ENCODE data around the gene STPG3. TPM values are rescaled to one million over a fixed set of nuclear protein-coding genes. Genes with fewer than 3 reads are reported as not detected.
"Not testable (repeated sequence)": the region's sequence is repeated elsewhere in the genome, so short reads cannot be mapped to it uniquely, and the experiment has no call there.

The STPG3 gene
- total RNA-seq, 1 donor: not detected

- DNase-seq (ENCODE audit: low read depth): peak; percentile 36
- TF ChIP-seq, protein P1, sequence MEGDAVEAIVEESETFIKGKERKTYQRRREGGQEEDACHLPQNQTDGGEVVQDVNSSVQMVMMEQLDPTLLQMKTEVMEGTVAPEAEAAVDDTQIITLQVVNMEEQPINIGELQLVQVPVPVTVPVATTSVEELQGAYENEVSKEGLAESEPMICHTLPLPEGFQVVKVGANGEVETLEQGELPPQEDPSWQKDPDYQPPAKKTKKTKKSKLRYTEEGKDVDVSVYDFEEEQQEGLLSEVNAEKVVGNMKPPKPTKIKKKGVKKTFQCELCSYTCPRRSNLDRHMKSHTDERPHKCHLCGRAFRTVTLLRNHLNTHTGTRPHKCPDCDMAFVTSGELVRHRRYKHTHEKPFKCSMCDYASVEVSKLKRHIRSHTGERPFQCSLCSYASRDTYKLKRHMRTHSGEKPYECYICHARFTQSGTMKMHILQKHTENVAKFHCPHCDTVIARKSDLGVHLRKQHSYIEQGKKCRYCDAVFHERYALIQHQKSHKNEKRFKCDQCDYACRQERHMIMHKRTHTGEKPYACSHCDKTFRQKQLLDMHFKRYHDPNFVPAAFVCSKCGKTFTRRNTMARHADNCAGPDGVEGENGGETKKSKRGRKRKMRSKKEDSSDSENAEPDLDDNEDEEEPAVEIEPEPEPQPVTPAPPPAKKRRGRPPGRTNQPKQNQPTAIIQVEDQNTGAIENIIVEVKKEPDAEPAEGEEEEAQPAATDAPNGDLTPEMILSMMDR (IDR thresholded peaks at IDR 0.05; ENCODE audit: insufficient read depth, low read depth, low read length): no peak
- H3K4me3 ChIP-seq (ENCODE audit: low read depth, low read length): peak overlapping the region; percentile 94
Measured at GRCh38 chr9:137255448-137256114, 4.5 kb downstream of the STPG3 start.

DNA sequence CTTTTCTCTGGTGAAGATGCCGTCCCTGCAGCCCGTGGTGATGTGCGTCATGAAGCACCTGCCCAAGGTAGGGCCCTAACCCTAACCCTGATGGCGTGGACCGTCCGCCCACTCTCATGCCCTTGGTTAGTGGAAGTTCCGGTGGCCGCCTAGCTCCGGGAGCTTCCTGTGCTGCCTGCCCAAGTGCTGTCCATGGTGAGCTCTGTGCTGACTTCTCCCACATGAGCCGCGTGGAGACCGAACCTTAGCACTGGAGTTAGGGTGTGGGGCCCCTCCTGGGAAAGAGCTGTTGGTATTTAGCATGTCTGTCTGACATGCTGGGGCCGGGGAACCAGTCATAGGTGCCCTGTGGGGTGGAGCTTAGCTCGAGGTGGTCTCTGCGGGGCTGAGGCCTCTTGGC is 5.3 kb downstream of the STPG3 start:
- H3K4me3 ChIP-seq (ENCODE audit: low read depth, low read length): peak overlapping the region; percentile 94
- TF ChIP-seq, protein P1 (IDR thresholded peaks at IDR 0.05; ENCODE audit: insufficient read depth, low read depth, low read length): no peak
- DNase-seq (ENCODE audit: low read depth): no peak

DNA sequence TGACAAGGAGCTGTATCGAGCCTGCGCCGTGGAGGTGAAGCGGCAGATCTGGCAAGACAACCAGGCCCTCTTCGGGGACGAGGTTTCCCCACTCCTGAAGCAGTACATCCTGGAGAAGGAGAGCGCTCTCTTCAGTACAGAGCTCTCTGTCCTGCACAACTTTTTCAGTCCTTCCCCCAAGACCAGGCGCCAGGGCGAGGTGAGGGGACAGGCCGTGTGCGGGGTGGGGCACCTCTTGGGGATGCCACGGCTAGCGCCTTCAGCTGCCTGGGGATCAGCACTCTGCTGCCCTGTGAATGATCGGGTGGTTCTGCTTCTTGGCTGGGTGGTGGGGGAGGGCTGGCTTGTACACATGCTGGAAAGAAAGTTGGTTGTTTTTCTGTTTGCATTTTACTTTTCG is 5.8 kb downstream of the STPG3 start:
- H3K4me3 ChIP-seq (ENCODE audit: low read depth, low read length): no peak overlapping the region
- TF ChIP-seq, protein P1 (IDR thresholded peaks at IDR 0.05; ENCODE audit: insufficient read depth, low read depth, low read length): no peak

GRCh38 chr9:137262173-137262908 is 11.3 kb downstream of the STPG3 start:
- H3K4me3 ChIP-seq (ENCODE audit: low read depth, low read length): not testable (repeated sequence)
- peak; percentile 56 for DNase-seq (ENCODE audit: low read depth)
- TF ChIP-seq, protein P1 (IDR thresholded peaks at IDR 0.05; ENCODE audit: insufficient read depth, low read depth, low read length): peak; percentile 56

More for the DNA sequence above, 5.8 kb downstream of the STPG3 start:
- DNase-seq (ENCODE audit: low read depth): no peak

- DNase-seq (ENCODE audit: low read depth): no peak
- TF ChIP-seq, protein P1 (IDR thresholded peaks at IDR 0.05; ENCODE audit: insufficient read depth, low read depth, low read length): no peak
- H3K4me3 ChIP-seq (ENCODE audit: low read depth, low read length): no peak overlapping the region
Measured at GRCh38 chr9:137262909-137263285, 11.8 kb downstream of the STPG3 start.

GRCh38 chr9:137263506-137263905 is 12.4 kb downstream of the STPG3 start:
- TF ChIP-seq, protein P1 (IDR thresholded peaks at IDR 0.05; ENCODE audit: insufficient read depth, low read depth, low read length): no peak
- no peak for DNase-seq (ENCODE audit: low read depth)
- no peak overlapping the region for H3K4me3 ChIP-seq (ENCODE audit: low read depth, low read length)
